Measurements from ENCODE around the gene C4orf36.

The C4orf36 gene

GRCh38 chr4:86916392-86916791, 24.2 kb upstream of the C4orf36 start:
- POLR2A ChIA-PET, result no interaction called here
- TF ChIP-seq ELF4 (IDR thresholded peaks at IDR 0.05) (no peak), L3MBTL2 (conservative IDR thresholded peaks at IDR 0.05) (no peak), BHLHE40 (IDR thresholded peaks at IDR 0.05; ENCODE audit: borderline replicate concordance) (no peak)
- CTCF ChIA-PET, result no interaction called here
- DNase-seq (ENCODE audit: extremely low spot score), result no peak

GRCh38 chr4:86910820-86911684, 18.8 kb upstream of the C4orf36 start:
- TF ChIP-seq LEF1 (IDR thresholded peaks at IDR 0.05; ENCODE audit: borderline replicate concordance) (no peak), FOXA1 (IDR thresholded peaks at IDR 0.05) (no peak), L3MBTL2 (conservative IDR thresholded peaks at IDR 0.05) (no peak), ARNT (IDR thresholded peaks at IDR 0.05) (no peak), BHLHE40 (IDR thresholded peaks at IDR 0.05; ENCODE audit: borderline replicate concordance) (no peak), ELF4 (IDR thresholded peaks at IDR 0.05) (no peak), FOXM1 (IDR thresholded peaks at IDR 0.05; ENCODE audit: borderline replicate concordance) (no peak), PKNOX1 (IDR thresholded peaks at IDR 0.05) (no peak), FOXK2 (IDR thresholded peaks at IDR 0.05) (no peak), TARDBP (IDR thresholded peaks at IDR 0.05) (no peak), ZNF384 (IDR thresholded peaks at IDR 0.05) (no peak), SUZ12 (IDR thresholded peaks at IDR 0.05) (no peak), NFRKB (IDR thresholded peaks at IDR 0.05) (no peak), CTBP1 (IDR thresholded peaks at IDR 0.05; ENCODE audit: borderline replicate concordance) (no peak), SP1 (IDR thresholded peaks at IDR 0.05) (no peak)
- POLR2A ChIA-PET, result interaction anchor here (1.0 kb wide), 1 partner anchor 24 kb away, joined by 3 read pairs; the partner anchor contains the start of gene AFF1
- CTCF ChIA-PET, result interaction anchor here (0.6 to 0.8 kb wide), 2 partner anchors 11 to 183 kb away, joined by 3 to 4 read pairs; no protein-coding TSS in a partner anchor
- no peak for DNase-seq (ENCODE audit: extremely low spot score)

GRCh38 chr4:86910369-86910768, 18.1 kb upstream of the C4orf36 start:
- ChIA-PET POLR2A (interaction anchor here (1.0 kb wide), 1 partner anchor 24 kb away, joined by 3 read pairs; the partner anchor contains the start of gene AFF1), CTCF (no interaction called here)
- DNase-seq (ENCODE audit: extremely low spot score), result no peak
- TF ChIP-seq NFRKB (IDR thresholded peaks at IDR 0.05), result no peak
- TF ChIP-seq FOXM1 (IDR thresholded peaks at IDR 0.05; ENCODE audit: borderline replicate concordance), result no peak
- TF ChIP-seq CTBP1 (IDR thresholded peaks at IDR 0.05; ENCODE audit: borderline replicate concordance), result no peak
- TF ChIP-seq HDGF (IDR thresholded peaks at IDR 0.05; ENCODE audit: borderline replicate concordance), result no peak
- no peak for TF ChIP-seq LEF1 (IDR thresholded peaks at IDR 0.05; ENCODE audit: borderline replicate concordance)
- no peak for TF ChIP-seq ELF4 (IDR thresholded peaks at IDR 0.05)
- no peak for TF ChIP-seq PKNOX1 (IDR thresholded peaks at IDR 0.05)
- TF ChIP-seq L3MBTL2 (conservative IDR thresholded peaks at IDR 0.05), result no peak
- TF ChIP-seq BHLHE40 (IDR thresholded peaks at IDR 0.05; ENCODE audit: borderline replicate concordance), result no peak
- TF ChIP-seq SP1 (IDR thresholded peaks at IDR 0.05), result no peak
- TF ChIP-seq FOXK2 (IDR thresholded peaks at IDR 0.05), result no peak
- TF ChIP-seq ZNF384 (IDR thresholded peaks at IDR 0.05), result no peak
- TF ChIP-seq TARDBP (IDR thresholded peaks at IDR 0.05), result no peak
- TF ChIP-seq SUZ12 (IDR thresholded peaks at IDR 0.05), result no peak
- no peak for TF ChIP-seq ARNT (IDR thresholded peaks at IDR 0.05)
- TF ChIP-seq FOXA1 (IDR thresholded peaks at IDR 0.05), result no peak

GRCh38 chr4:86909546-86910295, 17.5 kb upstream of the C4orf36 start:
- no peak for DNase-seq (ENCODE audit: extremely low spot score)
- no peak for TF ChIP-seq FOXM1 (IDR thresholded peaks at IDR 0.05; ENCODE audit: borderline replicate concordance)
- TF ChIP-seq HDGF (IDR thresholded peaks at IDR 0.05; ENCODE audit: borderline replicate concordance), result no peak
- TF ChIP-seq SP1 (IDR thresholded peaks at IDR 0.05), result no peak
- TF ChIP-seq SUZ12 (IDR thresholded peaks at IDR 0.05), result no peak
- TF ChIP-seq FOXK2 (IDR thresholded peaks at IDR 0.05), result no peak
- no peak for TF ChIP-seq CTBP1 (IDR thresholded peaks at IDR 0.05; ENCODE audit: borderline replicate concordance)
- no peak for TF ChIP-seq BHLHE40 (IDR thresholded peaks at IDR 0.05; ENCODE audit: borderline replicate concordance)
- TF ChIP-seq PKNOX1 (IDR thresholded peaks at IDR 0.05), result no peak
- no peak for TF ChIP-seq ELF4 (IDR thresholded peaks at IDR 0.05)
- no peak for TF ChIP-seq FOXA1 (IDR thresholded peaks at IDR 0.05)
- no peak for TF ChIP-seq TARDBP (IDR thresholded peaks at IDR 0.05)
- no peak for TF ChIP-seq ARNT (IDR thresholded peaks at IDR 0.05)
- no peak for TF ChIP-seq ZNF384 (IDR thresholded peaks at IDR 0.05)
- TF ChIP-seq L3MBTL2 (conservative IDR thresholded peaks at IDR 0.05), result no peak
- no peak for TF ChIP-seq NFRKB (IDR thresholded peaks at IDR 0.05)
- TF ChIP-seq LEF1 (IDR thresholded peaks at IDR 0.05; ENCODE audit: borderline replicate concordance), result no peak
- POLR2A ChIA-PET, result interaction anchor here (1.0 kb wide), 1 partner anchor 25 kb away, joined by 3 read pairs; the partner anchor contains the start of gene AFF1
- CTCF ChIA-PET, result interaction anchor here (0.9 to 2.1 kb wide), 2 partner anchors 13 to 411 kb away, joined by 4 to 7 read pairs; no protein-coding TSS in a partner anchor

- POLR2A ChIA-PET, result no interaction called here
- TF ChIP-seq FOXM1 (IDR thresholded peaks at IDR 0.05; ENCODE audit: borderline replicate concordance) (no peak), NFRKB (IDR thresholded peaks at IDR 0.05) (no peak), ELF4 (IDR thresholded peaks at IDR 0.05) (no peak), PKNOX1 (IDR thresholded peaks at IDR 0.05) (no peak), CTBP1 (IDR thresholded peaks at IDR 0.05; ENCODE audit: borderline replicate concordance) (no peak), LEF1 (IDR thresholded peaks at IDR 0.05; ENCODE audit: borderline replicate concordance) (no peak), SP1 (IDR thresholded peaks at IDR 0.05) (no peak), BHLHE40 (IDR thresholded peaks at IDR 0.05; ENCODE audit: borderline replicate concordance) (no peak), L3MBTL2 (conservative IDR thresholded peaks at IDR 0.05) (no peak), SUZ12 (IDR thresholded peaks at IDR 0.05) (no peak), ZNF384 (IDR thresholded peaks at IDR 0.05) (no peak), TARDBP (IDR thresholded peaks at IDR 0.05) (no peak), FOXA1 (IDR thresholded peaks at IDR 0.05) (no peak)
- no peak for DNase-seq (ENCODE audit: extremely low spot score)
- CTCF ChIA-PET, result interaction anchor here (0.7 to 2.1 kb wide), 3 partner anchors 14 to 894 kb away, joined by 4 to 7 read pairs (median 4); no protein-coding TSS in a partner anchor
Measured at GRCh38 chr4:86908251-86908657, 16.0 kb upstream of the C4orf36 start.
